LNCAP (cell line): ENCODE results near the gene TSPAN8.
A peak's percentile ranks its signal among the peaks of the same experiment; 100 is the strongest.

ENCODE experiments used
- TF ChIP-seq, protein P1 (sequence below): fragments of 450-650 bp; IDR thresholded peaks from 2 replicates; pipeline ENCODE4 v1.5.1; 2017; ENCODE audit warnings: mild to moderate bottlenecking

TSPAN8 gene

DNA sequence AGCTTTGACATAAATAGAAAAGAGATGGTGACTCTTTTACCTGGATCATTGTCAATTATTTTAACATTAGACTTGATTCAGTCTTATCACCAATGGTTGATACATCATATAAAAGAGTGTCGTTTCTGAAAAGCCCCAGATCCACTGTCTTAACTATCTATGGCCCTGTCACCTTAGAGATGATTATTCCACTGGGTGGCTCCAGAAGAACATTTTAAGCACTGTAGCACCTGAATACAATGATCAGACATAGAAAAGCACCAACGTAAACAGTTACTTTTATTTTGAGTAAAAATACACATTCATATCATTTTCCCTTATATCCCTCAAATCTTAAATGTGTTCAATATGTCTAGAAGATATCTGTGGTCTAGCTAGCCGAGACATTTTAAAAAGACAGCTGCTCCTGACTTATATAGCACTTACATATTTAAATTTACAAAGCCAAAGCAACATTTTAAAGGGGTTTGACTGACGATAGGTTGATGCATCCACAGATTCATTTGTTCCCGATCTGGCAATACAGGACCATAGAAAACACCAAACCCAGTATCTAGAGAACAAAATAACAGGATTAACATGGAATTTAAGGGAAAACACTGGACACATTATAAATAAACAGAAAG is 32.9 kb downstream of the TSPAN8 start:
- TF ChIP-seq, protein P1, sequence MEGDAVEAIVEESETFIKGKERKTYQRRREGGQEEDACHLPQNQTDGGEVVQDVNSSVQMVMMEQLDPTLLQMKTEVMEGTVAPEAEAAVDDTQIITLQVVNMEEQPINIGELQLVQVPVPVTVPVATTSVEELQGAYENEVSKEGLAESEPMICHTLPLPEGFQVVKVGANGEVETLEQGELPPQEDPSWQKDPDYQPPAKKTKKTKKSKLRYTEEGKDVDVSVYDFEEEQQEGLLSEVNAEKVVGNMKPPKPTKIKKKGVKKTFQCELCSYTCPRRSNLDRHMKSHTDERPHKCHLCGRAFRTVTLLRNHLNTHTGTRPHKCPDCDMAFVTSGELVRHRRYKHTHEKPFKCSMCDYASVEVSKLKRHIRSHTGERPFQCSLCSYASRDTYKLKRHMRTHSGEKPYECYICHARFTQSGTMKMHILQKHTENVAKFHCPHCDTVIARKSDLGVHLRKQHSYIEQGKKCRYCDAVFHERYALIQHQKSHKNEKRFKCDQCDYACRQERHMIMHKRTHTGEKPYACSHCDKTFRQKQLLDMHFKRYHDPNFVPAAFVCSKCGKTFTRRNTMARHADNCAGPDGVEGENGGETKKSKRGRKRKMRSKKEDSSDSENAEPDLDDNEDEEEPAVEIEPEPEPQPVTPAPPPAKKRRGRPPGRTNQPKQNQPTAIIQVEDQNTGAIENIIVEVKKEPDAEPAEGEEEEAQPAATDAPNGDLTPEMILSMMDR = peak; percentile 12; the same call in 1 of the 2 replicates

DNA sequence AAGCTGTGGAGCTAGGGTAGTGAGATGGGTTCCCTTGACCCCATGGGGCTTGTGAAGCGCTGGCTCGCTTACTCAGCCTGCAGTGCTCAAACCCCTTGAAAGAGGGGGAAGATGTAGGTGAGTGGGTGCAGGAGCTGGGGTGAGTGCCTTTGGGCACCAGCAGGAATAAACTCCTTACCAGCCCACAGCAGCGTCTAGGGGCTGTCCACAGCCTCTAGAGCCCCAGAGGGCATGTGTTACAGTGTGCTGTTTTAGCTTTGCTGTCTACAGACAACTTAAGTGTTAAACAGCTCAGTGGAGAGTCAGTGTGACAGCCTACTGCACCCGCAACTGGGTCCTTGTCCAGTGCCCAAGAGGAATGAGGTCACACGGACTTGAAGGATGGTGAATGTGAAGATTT is 48.0 kb downstream of the TSPAN8 start:
- TF ChIP-seq, protein P1 = no peak

DNA sequence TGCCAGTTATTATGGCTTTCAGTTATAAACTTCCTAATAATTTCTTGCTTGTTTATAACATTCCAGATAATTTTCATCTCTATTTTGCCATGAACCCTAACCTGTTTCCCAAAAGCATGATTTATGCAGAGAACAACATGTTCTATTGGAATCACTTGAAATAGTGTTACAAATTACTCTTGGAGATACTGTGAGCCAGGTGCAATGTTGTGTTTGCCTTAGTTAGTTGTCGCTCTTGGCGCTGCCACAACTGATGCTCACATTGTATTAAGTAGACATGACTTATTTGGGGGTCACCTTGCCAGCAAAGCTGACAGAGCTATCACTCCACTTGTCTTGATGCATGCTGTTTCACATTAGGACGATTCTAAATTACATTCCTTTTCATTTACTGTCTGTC is 49.4 kb downstream of the TSPAN8 start:
- TF ChIP-seq, protein P1 = no peak

DNA sequence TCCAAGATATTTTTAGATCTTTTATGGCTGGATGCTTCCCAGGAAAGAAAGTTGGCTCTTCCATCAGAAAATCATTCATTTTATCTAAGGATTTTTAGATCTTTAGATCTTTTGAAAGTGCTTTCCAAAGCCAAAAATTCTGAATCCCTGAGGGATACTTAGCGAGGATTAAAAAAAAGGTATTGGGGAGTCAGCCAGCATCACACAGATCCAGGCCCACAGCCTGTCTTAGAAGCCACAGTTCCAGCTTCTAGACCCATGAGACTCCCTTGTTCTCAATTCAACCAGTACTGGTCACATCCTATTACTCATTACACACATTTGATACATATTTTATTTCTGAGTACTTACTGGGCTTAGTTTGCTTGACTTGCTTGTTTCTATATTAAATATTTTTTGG is 49.9 kb downstream of the TSPAN8 start:
- TF ChIP-seq, protein P1 = no peak

DNA sequence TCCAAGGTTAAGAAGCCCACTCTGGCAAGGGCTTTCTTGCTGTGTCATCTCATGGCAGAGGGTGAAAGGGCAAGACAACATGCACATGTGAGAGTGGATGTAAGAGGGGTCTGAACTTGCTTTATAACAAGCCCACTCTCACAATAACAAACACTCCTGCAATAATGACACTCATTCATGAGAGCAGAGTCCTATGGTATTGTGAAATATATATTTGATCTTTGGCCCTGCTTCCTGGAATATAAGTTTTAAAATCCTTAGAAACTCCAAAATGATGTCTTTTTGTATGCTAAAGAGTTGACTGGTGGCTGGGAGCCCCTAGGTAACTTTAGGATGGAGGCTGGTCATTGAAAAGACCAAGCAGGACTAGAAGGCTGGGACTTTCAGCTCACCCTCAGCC is 51.8 kb downstream of the TSPAN8 start:
- TF ChIP-seq, protein P1 = no peak

DNA sequence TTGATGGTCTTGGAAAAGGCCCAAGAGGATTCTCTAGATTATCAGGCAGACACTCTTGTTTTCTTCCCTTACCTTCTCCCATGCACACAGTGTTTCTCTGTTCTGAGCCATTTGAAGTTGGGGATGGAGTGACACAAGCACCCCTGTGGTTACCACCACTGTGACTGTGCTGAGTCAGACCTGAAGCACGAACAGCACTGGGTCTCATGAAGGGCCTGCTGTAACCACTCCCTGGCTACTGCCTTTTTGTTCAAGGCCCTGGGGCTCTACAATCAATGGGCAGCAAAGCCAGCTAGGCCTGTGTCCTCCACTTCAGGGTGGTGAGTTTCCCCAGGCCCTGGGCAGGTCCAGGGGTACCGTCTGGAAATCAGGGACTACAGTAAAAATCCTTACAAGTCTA is 65.5 kb downstream of the TSPAN8 start:
- TF ChIP-seq, protein P1 = no peak

DNA sequence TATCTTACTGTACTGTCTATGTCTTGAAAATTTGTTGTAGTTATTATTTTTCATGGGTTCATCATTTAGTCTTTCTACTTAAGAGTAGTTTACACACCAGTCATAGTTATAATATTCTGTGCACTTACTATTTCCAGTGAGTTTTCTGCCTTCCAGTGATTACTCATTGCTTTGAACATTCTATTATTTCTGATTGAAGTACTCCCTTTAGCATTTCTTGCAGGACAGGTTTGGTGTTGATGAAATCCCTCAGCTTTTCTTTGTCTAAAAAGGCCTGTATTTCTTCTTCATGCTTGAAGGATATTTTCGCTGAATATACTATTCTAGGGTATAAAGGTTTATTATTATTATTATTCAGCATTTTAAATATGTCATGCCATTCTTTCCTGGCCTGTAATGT is 66.8 kb downstream of the TSPAN8 start:
- TF ChIP-seq, protein P1 = no peak

DNA sequence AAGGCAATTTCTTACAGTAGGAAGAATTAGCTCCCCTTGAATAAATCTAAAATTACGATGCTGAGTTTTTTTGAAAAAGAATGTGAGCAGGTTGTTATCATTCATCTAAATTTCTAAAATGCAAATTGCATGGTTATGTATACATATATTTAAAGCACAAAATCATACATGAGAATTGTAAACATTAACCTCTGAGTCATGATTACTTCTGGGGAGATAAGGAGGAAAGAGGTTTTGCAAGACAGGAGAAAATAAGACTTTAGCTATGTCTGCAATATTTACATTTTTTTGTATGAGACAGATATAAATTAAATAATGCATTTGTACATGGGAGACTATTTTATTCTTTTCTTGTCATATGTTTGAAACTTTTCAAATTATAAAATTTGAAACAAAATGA is 72.2 kb downstream of the TSPAN8 start:
- TF ChIP-seq, protein P1 = no peak
